ENCODE data around the gene FOXE3.

DNA sequence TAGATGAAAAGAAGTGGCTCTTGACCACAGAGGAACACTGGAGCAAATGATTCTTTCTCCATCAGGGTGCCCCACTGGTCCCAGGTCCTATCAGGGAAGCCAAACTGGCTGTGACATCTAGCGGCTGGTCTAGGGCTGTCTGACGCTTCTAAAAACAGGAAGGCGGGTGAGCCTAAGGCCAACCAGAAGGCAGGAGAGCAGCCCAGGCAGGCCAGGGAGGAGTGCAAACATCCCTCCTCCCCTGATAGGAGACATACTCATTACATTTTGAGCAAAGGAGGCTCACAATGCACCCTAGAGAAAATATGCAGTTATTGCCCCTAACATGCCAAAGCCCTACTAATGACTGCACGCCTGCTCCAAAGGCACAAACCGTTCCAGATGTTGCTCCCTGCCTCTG, 10.4 kb upstream of the FOXE3 start:
- TF ChIP-seq CREB1 (CRISPR knock-in tag; IDR thresholded peaks at IDR 0.05), result no peak
- TF ChIP-seq, protein P1, sequence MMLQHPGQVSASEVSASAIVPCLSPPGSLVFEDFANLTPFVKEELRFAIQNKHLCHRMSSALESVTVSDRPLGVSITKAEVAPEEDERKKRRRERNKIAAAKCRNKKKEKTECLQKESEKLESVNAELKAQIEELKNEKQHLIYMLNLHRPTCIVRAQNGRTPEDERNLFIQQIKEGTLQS (CRISPR knock-in tag; conservative IDR thresholded peaks at IDR 0.05), result no peak
- TF ChIP-seq, protein P2, sequence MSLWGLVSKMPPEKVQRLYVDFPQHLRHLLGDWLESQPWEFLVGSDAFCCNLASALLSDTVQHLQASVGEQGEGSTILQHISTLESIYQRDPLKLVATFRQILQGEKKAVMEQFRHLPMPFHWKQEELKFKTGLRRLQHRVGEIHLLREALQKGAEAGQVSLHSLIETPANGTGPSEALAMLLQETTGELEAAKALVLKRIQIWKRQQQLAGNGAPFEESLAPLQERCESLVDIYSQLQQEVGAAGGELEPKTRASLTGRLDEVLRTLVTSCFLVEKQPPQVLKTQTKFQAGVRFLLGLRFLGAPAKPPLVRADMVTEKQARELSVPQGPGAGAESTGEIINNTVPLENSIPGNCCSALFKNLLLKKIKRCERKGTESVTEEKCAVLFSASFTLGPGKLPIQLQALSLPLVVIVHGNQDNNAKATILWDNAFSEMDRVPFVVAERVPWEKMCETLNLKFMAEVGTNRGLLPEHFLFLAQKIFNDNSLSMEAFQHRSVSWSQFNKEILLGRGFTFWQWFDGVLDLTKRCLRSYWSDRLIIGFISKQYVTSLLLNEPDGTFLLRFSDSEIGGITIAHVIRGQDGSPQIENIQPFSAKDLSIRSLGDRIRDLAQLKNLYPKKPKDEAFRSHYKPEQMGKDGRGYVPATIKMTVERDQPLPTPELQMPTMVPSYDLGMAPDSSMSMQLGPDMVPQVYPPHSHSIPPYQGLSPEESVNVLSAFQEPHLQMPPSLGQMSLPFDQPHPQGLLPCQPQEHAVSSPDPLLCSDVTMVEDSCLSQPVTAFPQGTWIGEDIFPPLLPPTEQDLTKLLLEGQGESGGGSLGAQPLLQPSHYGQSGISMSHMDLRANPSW (CRISPR knock-in tag; conservative IDR thresholded peaks at IDR 0.05; ENCODE audit: low read depth), result no peak
- TF ChIP-seq, protein P3, sequence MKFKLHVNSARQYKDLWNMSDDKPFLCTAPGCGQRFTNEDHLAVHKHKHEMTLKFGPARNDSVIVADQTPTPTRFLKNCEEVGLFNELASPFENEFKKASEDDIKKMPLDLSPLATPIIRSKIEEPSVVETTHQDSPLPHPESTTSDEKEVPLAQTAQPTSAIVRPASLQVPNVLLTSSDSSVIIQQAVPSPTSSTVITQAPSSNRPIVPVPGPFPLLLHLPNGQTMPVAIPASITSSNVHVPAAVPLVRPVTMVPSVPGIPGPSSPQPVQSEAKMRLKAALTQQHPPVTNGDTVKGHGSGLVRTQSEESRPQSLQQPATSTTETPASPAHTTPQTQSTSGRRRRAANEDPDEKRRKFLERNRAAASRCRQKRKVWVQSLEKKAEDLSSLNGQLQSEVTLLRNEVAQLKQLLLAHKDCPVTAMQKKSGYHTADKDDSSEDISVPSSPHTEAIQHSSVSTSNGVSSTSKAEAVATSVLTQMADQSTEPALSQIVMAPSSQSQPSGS (CRISPR knock-in tag; IDR thresholded peaks at IDR 0.05; ENCODE audit: borderline replicate concordance, low read depth), result no peak
- TF ChIP-seq, protein P4, sequence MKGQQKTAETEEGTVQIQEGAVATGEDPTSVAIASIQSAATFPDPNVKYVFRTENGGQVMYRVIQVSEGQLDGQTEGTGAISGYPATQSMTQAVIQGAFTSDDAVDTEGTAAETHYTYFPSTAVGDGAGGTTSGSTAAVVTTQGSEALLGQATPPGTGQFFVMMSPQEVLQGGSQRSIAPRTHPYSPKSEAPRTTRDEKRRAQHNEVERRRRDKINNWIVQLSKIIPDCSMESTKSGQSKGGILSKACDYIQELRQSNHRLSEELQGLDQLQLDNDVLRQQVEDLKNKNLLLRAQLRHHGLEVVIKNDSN (CRISPR knock-in tag; IDR thresholded peaks at IDR 0.05), result no peak
- TF ChIP-seq ETV6 (CRISPR knock-in tag; IDR thresholded peaks at IDR 0.05), result no peak
- TF ChIP-seq, protein P5, sequence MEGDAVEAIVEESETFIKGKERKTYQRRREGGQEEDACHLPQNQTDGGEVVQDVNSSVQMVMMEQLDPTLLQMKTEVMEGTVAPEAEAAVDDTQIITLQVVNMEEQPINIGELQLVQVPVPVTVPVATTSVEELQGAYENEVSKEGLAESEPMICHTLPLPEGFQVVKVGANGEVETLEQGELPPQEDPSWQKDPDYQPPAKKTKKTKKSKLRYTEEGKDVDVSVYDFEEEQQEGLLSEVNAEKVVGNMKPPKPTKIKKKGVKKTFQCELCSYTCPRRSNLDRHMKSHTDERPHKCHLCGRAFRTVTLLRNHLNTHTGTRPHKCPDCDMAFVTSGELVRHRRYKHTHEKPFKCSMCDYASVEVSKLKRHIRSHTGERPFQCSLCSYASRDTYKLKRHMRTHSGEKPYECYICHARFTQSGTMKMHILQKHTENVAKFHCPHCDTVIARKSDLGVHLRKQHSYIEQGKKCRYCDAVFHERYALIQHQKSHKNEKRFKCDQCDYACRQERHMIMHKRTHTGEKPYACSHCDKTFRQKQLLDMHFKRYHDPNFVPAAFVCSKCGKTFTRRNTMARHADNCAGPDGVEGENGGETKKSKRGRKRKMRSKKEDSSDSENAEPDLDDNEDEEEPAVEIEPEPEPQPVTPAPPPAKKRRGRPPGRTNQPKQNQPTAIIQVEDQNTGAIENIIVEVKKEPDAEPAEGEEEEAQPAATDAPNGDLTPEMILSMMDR (IDR thresholded peaks at IDR 0.05), result no peak
- no peak for TF ChIP-seq MYBL2 (CRISPR knock-in tag; IDR thresholded peaks at IDR 0.05)
- no peak for TF ChIP-seq SMAD3 (CRISPR knock-in tag; IDR thresholded peaks at IDR 0.05; ENCODE audit: borderline replicate concordance)
- TF ChIP-seq SP1 (CRISPR knock-in tag; conservative IDR thresholded peaks at IDR 0.05), result no peak
- TF ChIP-seq, protein P6, sequence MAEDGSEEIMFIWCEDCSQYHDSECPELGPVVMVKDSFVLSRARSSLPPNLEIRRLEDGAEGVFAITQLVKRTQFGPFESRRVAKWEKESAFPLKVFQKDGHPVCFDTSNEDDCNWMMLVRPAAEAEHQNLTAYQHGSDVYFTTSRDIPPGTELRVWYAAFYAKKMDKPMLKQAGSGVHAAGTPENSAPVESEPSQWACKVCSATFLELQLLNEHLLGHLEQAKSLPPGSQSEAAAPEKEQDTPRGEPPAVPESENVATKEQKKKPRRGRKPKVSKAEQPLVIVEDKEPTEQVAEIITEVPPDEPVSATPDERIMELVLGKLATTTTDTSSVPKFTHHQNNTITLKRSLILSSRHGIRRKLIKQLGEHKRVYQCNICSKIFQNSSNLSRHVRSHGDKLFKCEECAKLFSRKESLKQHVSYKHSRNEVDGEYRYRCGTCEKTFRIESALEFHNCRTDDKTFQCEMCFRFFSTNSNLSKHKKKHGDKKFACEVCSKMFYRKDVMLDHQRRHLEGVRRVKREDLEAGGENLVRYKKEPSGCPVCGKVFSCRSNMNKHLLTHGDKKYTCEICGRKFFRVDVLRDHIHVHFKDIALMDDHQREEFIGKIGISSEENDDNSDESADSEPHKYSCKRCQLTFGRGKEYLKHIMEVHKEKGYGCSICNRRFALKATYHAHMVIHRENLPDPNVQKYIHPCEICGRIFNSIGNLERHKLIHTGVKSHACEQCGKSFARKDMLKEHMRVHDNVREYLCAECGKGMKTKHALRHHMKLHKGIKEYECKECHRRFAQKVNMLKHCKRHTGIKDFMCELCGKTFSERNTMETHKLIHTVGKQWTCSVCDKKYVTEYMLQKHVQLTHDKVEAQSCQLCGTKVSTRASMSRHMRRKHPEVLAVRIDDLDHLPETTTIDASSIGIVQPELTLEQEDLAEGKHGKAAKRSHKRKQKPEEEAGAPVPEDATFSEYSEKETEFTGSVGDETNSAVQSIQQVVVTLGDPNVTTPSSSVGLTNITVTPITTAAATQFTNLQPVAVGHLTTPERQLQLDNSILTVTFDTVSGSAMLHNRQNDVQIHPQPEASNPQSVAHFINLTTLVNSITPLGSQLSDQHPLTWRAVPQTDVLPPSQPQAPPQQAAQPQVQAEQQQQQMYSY (CRISPR knock-in tag; IDR thresholded peaks at IDR 0.05), result no peak
- TF ChIP-seq, protein P7, sequence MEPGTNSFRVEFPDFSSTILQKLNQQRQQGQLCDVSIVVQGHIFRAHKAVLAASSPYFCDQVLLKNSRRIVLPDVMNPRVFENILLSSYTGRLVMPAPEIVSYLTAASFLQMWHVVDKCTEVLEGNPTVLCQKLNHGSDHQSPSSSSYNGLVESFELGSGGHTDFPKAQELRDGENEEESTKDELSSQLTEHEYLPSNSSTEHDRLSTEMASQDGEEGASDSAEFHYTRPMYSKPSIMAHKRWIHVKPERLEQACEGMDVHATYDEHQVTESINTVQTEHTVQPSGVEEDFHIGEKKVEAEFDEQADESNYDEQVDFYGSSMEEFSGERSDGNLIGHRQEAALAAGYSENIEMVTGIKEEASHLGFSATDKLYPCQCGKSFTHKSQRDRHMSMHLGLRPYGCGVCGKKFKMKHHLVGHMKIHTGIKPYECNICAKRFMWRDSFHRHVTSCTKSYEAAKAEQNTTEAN (CRISPR knock-in tag; IDR thresholded peaks at IDR 0.05), result no peak
- TF ChIP-seq ZNF138 (CRISPR knock-in tag; conservative IDR thresholded peaks at IDR 0.05), result no peak
- TF ChIP-seq, protein P8, sequence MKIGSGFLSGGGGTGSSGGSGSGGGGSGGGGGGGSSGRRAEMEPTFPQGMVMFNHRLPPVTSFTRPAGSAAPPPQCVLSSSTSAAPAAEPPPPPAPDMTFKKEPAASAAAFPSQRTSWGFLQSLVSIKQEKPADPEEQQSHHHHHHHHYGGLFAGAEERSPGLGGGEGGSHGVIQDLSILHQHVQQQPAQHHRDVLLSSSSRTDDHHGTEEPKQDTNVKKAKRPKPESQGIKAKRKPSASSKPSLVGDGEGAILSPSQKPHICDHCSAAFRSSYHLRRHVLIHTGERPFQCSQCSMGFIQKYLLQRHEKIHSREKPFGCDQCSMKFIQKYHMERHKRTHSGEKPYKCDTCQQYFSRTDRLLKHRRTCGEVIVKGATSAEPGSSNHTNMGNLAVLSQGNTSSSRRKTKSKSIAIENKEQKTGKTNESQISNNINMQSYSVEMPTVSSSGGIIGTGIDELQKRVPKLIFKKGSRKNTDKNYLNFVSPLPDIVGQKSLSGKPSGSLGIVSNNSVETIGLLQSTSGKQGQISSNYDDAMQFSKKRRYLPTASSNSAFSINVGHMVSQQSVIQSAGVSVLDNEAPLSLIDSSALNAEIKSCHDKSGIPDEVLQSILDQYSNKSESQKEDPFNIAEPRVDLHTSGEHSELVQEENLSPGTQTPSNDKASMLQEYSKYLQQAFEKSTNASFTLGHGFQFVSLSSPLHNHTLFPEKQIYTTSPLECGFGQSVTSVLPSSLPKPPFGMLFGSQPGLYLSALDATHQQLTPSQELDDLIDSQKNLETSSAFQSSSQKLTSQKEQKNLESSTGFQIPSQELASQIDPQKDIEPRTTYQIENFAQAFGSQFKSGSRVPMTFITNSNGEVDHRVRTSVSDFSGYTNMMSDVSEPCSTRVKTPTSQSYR (CRISPR knock-in tag; IDR thresholded peaks at IDR 0.05), result no peak
